NCI-H82 treated with DMSO at 0.1 percent for 48 hours (cell line): ENCODE measurements around the gene ATP12A.

ENCODE experiments used
- DNase-seq: peaks from one replicate; lab custom pipeline; 2025; ENCODE audit not compliant: unreplicated experiment; lab: John Stamatoyannopoulos, UW

ATP12A gene

GRCh38 chr13:24680258-24680920, at the start of gene ATP12A:
Gene ATP12A, plus strand, starts transcription at chr13:24680408. Its CDS starts 336 bp downstream, at chr13:24680744.
- DNase-seq: no peak

- DNase-seq: no peak
These were observed 49.2 kb upstream of the ATP12A start for GRCh38 chr13:24630851-24631620.

- DNase-seq: no peak
These were observed 48.3 kb upstream of the ATP12A start for GRCh38 chr13:24631922-24632321.

- DNase-seq: no peak
These were observed 47.7 kb upstream of the ATP12A start for GRCh38 chr13:24632382-24633121.

GRCh38 chr13:24636776-24637175, 43.4 kb upstream of the ATP12A start:
- DNase-seq: no peak

GRCh38 chr13:24638096-24638495, 42.1 kb upstream of the ATP12A start:
- no peak for DNase-seq

- no peak for DNase-seq
These were observed 39.5 kb upstream of the ATP12A start for GRCh38 chr13:24640752-24641151.

GRCh38 chr13:24642219-24642618, 38.0 kb upstream of the ATP12A start:
- DNase-seq: no peak

- DNase-seq: no peak
These were observed 36.2 kb upstream of the ATP12A start for GRCh38 chr13:24644036-24644435.

- DNase-seq: no peak
These were observed 31.9 kb upstream of the ATP12A start for GRCh38 chr13:24648271-24648670.

GRCh38 chr13:24648983-24649687, 31.1 kb upstream of the ATP12A start:
- no peak for DNase-seq

GRCh38 chr13:24649688-24650043, 30.5 kb upstream of the ATP12A start:
- no peak for DNase-seq

GRCh38 chr13:24650161-24650560, 30.0 kb upstream of the ATP12A start:
- no peak for DNase-seq

- no peak for DNase-seq
These were observed 28.4 kb upstream of the ATP12A start for GRCh38 chr13:24651718-24652345.

- DNase-seq: no peak
These were observed 27.8 kb upstream of the ATP12A start for GRCh38 chr13:24652359-24652758.

- no peak for DNase-seq
These were observed 25.5 kb upstream of the ATP12A start for GRCh38 chr13:24654741-24655140.

GRCh38 chr13:24659239-24659638, 21.0 kb upstream of the ATP12A start:
- DNase-seq: no peak

GRCh38 chr13:24660023-24660741, 20.0 kb upstream of the ATP12A start:
- no peak for DNase-seq

GRCh38 chr13:24661713-24662112, 18.5 kb upstream of the ATP12A start:
- DNase-seq: no peak
